Measurements from ENCODE around the gene TFPI. TPM values are rescaled to one million over a fixed set of nuclear protein-coding genes. Genes with fewer than 3 reads are reported as not detected.
A peak's percentile ranks its signal among the peaks of the same experiment; 100 is the strongest.

The TFPI gene
- total and polyA plus RNA-seq, 2 donors (not counting 3 experiments of a cell fraction or from before 2014, with no cell fraction given): 177 to 286 TPM

DNA sequence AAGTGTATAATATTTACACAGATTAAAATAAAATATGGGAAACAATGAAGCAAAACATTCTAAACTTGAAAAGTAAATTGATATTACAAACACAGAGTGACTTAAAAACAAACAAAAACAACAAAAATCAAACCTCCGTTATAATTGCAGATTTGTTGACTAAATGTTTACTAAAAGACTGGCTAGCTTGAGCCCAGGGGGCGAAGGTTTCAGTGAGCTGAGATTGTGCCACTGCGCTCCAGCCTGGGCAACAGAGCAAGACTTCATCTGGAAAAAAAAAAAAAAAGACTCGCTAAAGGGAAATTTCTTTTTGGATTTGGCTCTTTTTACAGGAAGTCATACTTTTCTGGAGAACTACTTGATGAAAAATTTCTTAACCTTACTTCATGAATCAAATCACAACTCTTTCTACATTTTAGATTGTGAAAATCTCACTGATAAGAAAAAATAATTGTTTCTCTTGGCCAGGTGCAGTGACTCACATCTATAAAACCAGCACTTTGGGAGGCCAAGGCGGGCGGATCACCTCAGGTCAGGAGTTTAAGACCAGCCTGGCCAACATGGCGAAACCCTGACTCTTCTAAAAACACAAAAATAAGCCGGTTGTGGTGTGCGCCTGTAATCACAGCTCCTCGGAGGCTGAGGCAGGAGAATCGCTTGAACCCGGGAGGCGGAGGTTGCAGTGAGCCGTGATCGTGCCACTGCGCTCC is 9.7 kb downstream of the TFPI start:
- DNase-seq (ENCODE audit: low read depth, low spot score): peak; percentile 75
- POLR2A ChIA-PET: interaction anchor here (0.6 to 2.5 kb wide), 5 partner anchors 10 to 37 kb away, joined by 3 to 7 read pairs (median 5); partner anchors contain the start of gene TFPI
- TF ChIP-seq EZH2 (IDR thresholded peaks at IDR 0.05; ENCODE audit: borderline replicate concordance, low read depth, low read length, severe bottlenecking) (no peak), GATA2 (IDR thresholded peaks at IDR 0.05; ENCODE audit: insufficient read depth, insufficient read length, low read depth, low read length) (peak; percentile 63), POLR2AphosphoS5 (IDR thresholded peaks at IDR 0.05; ENCODE audit: insufficient read depth, low read depth, low read length) (no peak), JUN (IDR thresholded peaks at IDR 0.05; ENCODE audit: borderline replicate concordance, insufficient read depth, insufficient read length, low read depth) (no peak), POLR2A (IDR thresholded peaks at IDR 0.05; ENCODE audit: low read depth, low read length) (no peak), FOS (IDR thresholded peaks at IDR 0.05; ENCODE audit: borderline replicate concordance, insufficient read depth, low read length) (peak; percentile 34), MYC (IDR thresholded peaks at IDR 0.05; ENCODE audit: low read depth, low read length) (no peak)
- TF ChIP-seq, protein P1, sequence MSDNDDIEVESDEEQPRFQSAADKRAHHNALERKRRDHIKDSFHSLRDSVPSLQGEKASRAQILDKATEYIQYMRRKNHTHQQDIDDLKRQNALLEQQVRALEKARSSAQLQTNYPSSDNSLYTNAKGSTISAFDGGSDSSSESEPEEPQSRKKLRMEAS (IDR thresholded peaks at IDR 0.05; ENCODE audit: insufficient read depth, insufficient read length): no peak
- TF ChIP-seq, protein P2, sequence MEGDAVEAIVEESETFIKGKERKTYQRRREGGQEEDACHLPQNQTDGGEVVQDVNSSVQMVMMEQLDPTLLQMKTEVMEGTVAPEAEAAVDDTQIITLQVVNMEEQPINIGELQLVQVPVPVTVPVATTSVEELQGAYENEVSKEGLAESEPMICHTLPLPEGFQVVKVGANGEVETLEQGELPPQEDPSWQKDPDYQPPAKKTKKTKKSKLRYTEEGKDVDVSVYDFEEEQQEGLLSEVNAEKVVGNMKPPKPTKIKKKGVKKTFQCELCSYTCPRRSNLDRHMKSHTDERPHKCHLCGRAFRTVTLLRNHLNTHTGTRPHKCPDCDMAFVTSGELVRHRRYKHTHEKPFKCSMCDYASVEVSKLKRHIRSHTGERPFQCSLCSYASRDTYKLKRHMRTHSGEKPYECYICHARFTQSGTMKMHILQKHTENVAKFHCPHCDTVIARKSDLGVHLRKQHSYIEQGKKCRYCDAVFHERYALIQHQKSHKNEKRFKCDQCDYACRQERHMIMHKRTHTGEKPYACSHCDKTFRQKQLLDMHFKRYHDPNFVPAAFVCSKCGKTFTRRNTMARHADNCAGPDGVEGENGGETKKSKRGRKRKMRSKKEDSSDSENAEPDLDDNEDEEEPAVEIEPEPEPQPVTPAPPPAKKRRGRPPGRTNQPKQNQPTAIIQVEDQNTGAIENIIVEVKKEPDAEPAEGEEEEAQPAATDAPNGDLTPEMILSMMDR (IDR thresholded peaks at IDR 0.05; ENCODE audit: extremely low read depth in 1 of 2, insufficient read depth in 1 of 2, low read depth in 1 of 2, low read length in 2 of 2): no peak
- FAIRE-seq: peak; percentile 35
- CTCF ChIA-PET: interaction anchor here (1.1 to 7.5 kb wide), 8 partner anchors 9 to 45 kb away, joined by 3 to 71 read pairs (median 7); partner anchors contain the start of gene TFPI
- H3K9me3 ChIP-seq (replicated peaks; ENCODE audit: control insufficient read depth, insufficient read depth, low read length): no peaks in the 10 kb centered on the region
- no peaks in the 10 kb centered on the region for H3K9me1 ChIP-seq (replicated peaks; ENCODE audit: control insufficient read depth, extremely low read depth, insufficient read depth, low read length)
- peak overlapping the region; percentile 65 for H3K4me2 ChIP-seq (ENCODE audit: insufficient read depth, low read length)
- dilution Hi-C loops (cut with MboI; ENCODE audit: extremely low pct_ligation_motif_present, low sequenced_read_pairs) (no loop called here), intact Hi-C loops (cut with micrococcal nuclease) (loop anchor here (5.0 kb wide), 1 partner anchor 242 kb away; no protein-coding TSS in a partner anchor)
- peak overlapping the region; percentile 61 for H3K27ac ChIP-seq (ENCODE audit: insufficient read depth, low read depth, low read length)
- no peaks in the 10 kb centered on the region for H3K27me3 ChIP-seq (ENCODE audit: control insufficient read depth in 2 of 2, insufficient read depth in 2 of 2, low read length in 2 of 2)
- H3K79me2 ChIP-seq (ENCODE audit: control insufficient read depth, insufficient read depth, low read length): peaks cover 56% of the 10 kb centered on the region
- H3K9ac ChIP-seq (replicated peaks; ENCODE audit: extremely low read depth, insufficient read depth, low read length): peak overlapping the region; percentile 73
- H4K20me1 ChIP-seq (replicated peaks; ENCODE audit: control insufficient read depth, extremely low read depth, insufficient read depth, low read length): no peaks in the 10 kb centered on the region
- H3K36me3 ChIP-seq (ENCODE audit: control insufficient read depth in 2 of 2, extremely low read depth in 1 of 2, insufficient read depth in 2 of 2, low read length in 2 of 2): peaks cover 5 to 17% of the 10 kb centered on the region in 2 experiments
- no TSS peak for BruUV-seq (replicated peaks)
- peaks cover 86% of the 10 kb centered on the region for H3K4me1 ChIP-seq (ENCODE audit: control insufficient read depth, extremely low read depth, insufficient read depth, low read length)
- no peak overlapping the region for H2AFZ ChIP-seq (ENCODE audit: low read depth, low read length)
- no peak overlapping the region for H3K4me3 ChIP-seq (replicated peaks in 1 of 3; ENCODE audit: insufficient read depth in 1 of 3, low read depth in 1 of 3, low read length in 3 of 3)
